Activated CD4-positive, alpha-beta T cell treated with anti-CD3 and anti-CD28 coated beads for 36 hours (primary cell): ENCODE data around the gene DMBT1. TPM values are rescaled to one million over a fixed set of nuclear protein-coding genes. Genes with fewer than 3 reads are reported as not detected.

Experiments used
- ATAC-seq: fragments of 200-7000 bp; cut with Tn5 transposase; one replicate; pipeline ENCODE4 v1.10.0; 2021; ENCODE audit warnings: mild to moderate bottlenecking, moderate library complexity
- CTCF ChIA-PET: fragments of 350-600 bp; sonication (Branson Sonifier 250); formaldehyde crosslinking; loops from one replicate; lab custom pipeline; 2021; ENCODE audit warnings: antibody characterized with exemption; lab: Charles Lee
- POLR2A ChIA-PET: fragments of 350-600 bp; sonication (Branson Sonifier 250); formaldehyde crosslinking; loops from one replicate; lab custom pipeline; 2021; ENCODE audit warnings: antibody characterized with exemption, inconsistent platforms; lab: Charles Lee
- DNase-seq: peaks from one replicate; pipeline ENCODE4 v3.0.0-alpha.2; 2020
- H3K27ac Mint-ChIP-seq: one replicate; pipeline ENCODE4 v1.8.0; 2021; ENCODE audit warnings: mixed read lengths
- H3K27me3 Mint-ChIP-seq: one replicate; pipeline ENCODE4 v1.8.0; 2021; ENCODE audit warnings: mixed read lengths
- H3K36me3 Mint-ChIP-seq: one replicate; pipeline ENCODE4 v1.8.0; 2021; ENCODE audit warnings: low read depth, mixed read lengths
- H3K4me1 Mint-ChIP-seq: one replicate; pipeline ENCODE4 v1.8.0; 2021; ENCODE audit warnings: mixed read lengths
- H3K4me3 Mint-ChIP-seq: one replicate; pipeline ENCODE4 v1.8.0; 2021; ENCODE audit warnings: mild to moderate bottlenecking, moderate library complexity, mixed read lengths
- H3K9me3 Mint-ChIP-seq: one replicate; pipeline ENCODE4 v1.8.0; 2021; ENCODE audit warnings: low read depth, mixed read lengths
- intact Hi-C, 2 experiments: fragments of 100-400 bp; cut with DNase I in 1 of 2; cut with micrococcal nuclease in 1 of 2; formaldehyde crosslinking; loops; one replicate each; pipeline versions ENCODE4 v1.14.2 to v1.15.1; 2022 to 2024; cut with DNase I, micrococcal nuclease
- total RNA-seq, 2 experiments: library from RNA; stranded (reverse); gene quantifications; one replicate each; pipeline ENCODE4 v1.2.3, GENCODE V29; 2021

Gene DMBT1
- total RNA-seq, 2 experiments from 2014 or later, result not detected

- intact Hi-C loops, result no loop called here
- POLR2A ChIA-PET, result no interaction called here
Measured at GRCh38 chr10:122549636-122550035, 10.9 kb upstream of the DMBT1 start.

GRCh38 chr10:122550427-122550826, 10.1 kb upstream of the DMBT1 start:
- H3K27ac Mint-ChIP-seq, result no peak overlapping the region
- no peaks in the 10 kb centered on the region for H3K9me3 Mint-ChIP-seq
- peaks cover 18% of the 10 kb centered on the region for H3K4me1 Mint-ChIP-seq
- ChIA-PET POLR2A (no interaction called here), CTCF (interaction anchor here (0.6 to 1.2 kb wide), 3 partner anchors 14 to 597 kb away, joined by 3 to 9 read pairs (median 4); no protein-coding TSS in a partner anchor)
- no peaks in the 10 kb centered on the region for H3K27me3 Mint-ChIP-seq
- ATAC-seq (no peak), DNase-seq (no peak)
- no peak overlapping the region for H3K4me3 Mint-ChIP-seq
- no peaks in the 10 kb centered on the region for H3K36me3 Mint-ChIP-seq
- intact Hi-C loops, result no loop called here

More at GRCh38 chr10:122549636-122550035, 10.9 kb upstream of the DMBT1 start:
- no peak overlapping the region for H3K27ac Mint-ChIP-seq
- H3K4me3 Mint-ChIP-seq, result no peak overlapping the region
- H3K36me3 Mint-ChIP-seq, result no peaks in the 10 kb centered on the region
- no peaks in the 10 kb centered on the region for H3K27me3 Mint-ChIP-seq
- no peaks in the 10 kb centered on the region for H3K9me3 Mint-ChIP-seq
- DNase-seq, result no peak
- no peak for ATAC-seq
- CTCF ChIA-PET, result interaction anchor here (1.4 kb wide), 1 partner anchor 115 kb away, joined by 3 read pairs; no protein-coding TSS in a partner anchor
- peaks cover 18% of the 10 kb centered on the region for H3K4me1 Mint-ChIP-seq

- peaks cover 18% of the 10 kb centered on the region for H3K4me1 Mint-ChIP-seq
- ChIA-PET POLR2A (no interaction called here), CTCF (interaction anchor here (1.0 to 1.2 kb wide), 2 partner anchors 14 to 208 kb away, joined by 4 to 9 read pairs; no protein-coding TSS in a partner anchor)
- no peak overlapping the region for H3K4me3 Mint-ChIP-seq
- no peaks in the 10 kb centered on the region for H3K27me3 Mint-ChIP-seq
- no peaks in the 10 kb centered on the region for H3K36me3 Mint-ChIP-seq
- no peak overlapping the region for H3K27ac Mint-ChIP-seq
- no peaks in the 10 kb centered on the region for H3K9me3 Mint-ChIP-seq
- intact Hi-C loops, result no loop called here
- peak; percentile 12 for ATAC-seq
- DNase-seq, result no peak
Measured at GRCh38 chr10:122550983-122551382, 9.6 kb upstream of the DMBT1 start.

- peak; percentile 95 for ATAC-seq
- no peak overlapping the region for H3K4me3 Mint-ChIP-seq
- DNase-seq, result peak; percentile 73
- no peaks in the 10 kb centered on the region for H3K9me3 Mint-ChIP-seq
- ChIA-PET CTCF (interaction anchor here (0.6 to 1.2 kb wide), 2 partner anchors 13 to 116 kb away, joined by 3 to 9 read pairs; no protein-coding TSS in a partner anchor), POLR2A (no interaction called here)
- H3K27me3 Mint-ChIP-seq, result no peaks in the 10 kb centered on the region
- peaks cover 18% of the 10 kb centered on the region for H3K4me1 Mint-ChIP-seq
- no peaks in the 10 kb centered on the region for H3K36me3 Mint-ChIP-seq
- intact Hi-C loops, result no loop called here
- no peak overlapping the region for H3K27ac Mint-ChIP-seq
Measured at GRCh38 chr10:122551450-122551849, 9.1 kb upstream of the DMBT1 start.

- ATAC-seq (no peak), DNase-seq (no peak)
- ChIA-PET POLR2A (no interaction called here), CTCF (no interaction called here)
- Mint-ChIP-seq H3K4me1 (peaks cover 19% of the 10 kb centered on the region), H3K9me3 (no peaks in the 10 kb centered on the region), H3K36me3 (no peaks in the 10 kb centered on the region), H3K27me3 (no peaks in the 10 kb centered on the region), H3K27ac (no peak overlapping the region), H3K4me3 (no peak overlapping the region)
- intact Hi-C loops, result no loop called here
Measured at GRCh38 chr10:122553341-122553740, 7.2 kb upstream of the DMBT1 start.

GRCh38 chr10:122554131-122555036, 6.2 kb upstream of the DMBT1 start:
- no peaks in the 10 kb centered on the region for H3K9me3 Mint-ChIP-seq
- ATAC-seq (no peak), DNase-seq (no peak)
- no peaks in the 10 kb centered on the region for H3K27me3 Mint-ChIP-seq
- H3K4me1 Mint-ChIP-seq, result peaks cover 30% of the 10 kb centered on the region
- H3K27ac Mint-ChIP-seq, result no peak overlapping the region
- ChIA-PET CTCF (interaction anchor here (2.9 kb wide), 1 partner anchor 11 kb away, joined by 11 read pairs; no protein-coding TSS in a partner anchor), POLR2A (no interaction called here)
- H3K4me3 Mint-ChIP-seq, result no peak overlapping the region
- no peaks in the 10 kb centered on the region for H3K36me3 Mint-ChIP-seq
- intact Hi-C loops, result no loop called here

GRCh38 chr10:122555442-122555841, 5.1 kb upstream of the DMBT1 start:
- no peaks in the 10 kb centered on the region for H3K36me3 Mint-ChIP-seq
- CTCF ChIA-PET, result interaction anchor here (2.9 kb wide), 1 partner anchor 10 kb away, joined by 11 read pairs; no protein-coding TSS in a partner anchor
- H3K27me3 Mint-ChIP-seq, result no peaks in the 10 kb centered on the region
- DNase-seq (no peak), ATAC-seq (no peak)
- H3K27ac Mint-ChIP-seq, result no peak overlapping the region
- no peaks in the 10 kb centered on the region for H3K9me3 Mint-ChIP-seq
- intact Hi-C loops, result no loop called here
- H3K4me3 Mint-ChIP-seq, result no peak overlapping the region
- H3K4me1 Mint-ChIP-seq, result peaks cover 35% of the 10 kb centered on the region
- POLR2A ChIA-PET, result no interaction called here

GRCh38 chr10:122557516-122557915, 3.0 kb upstream of the DMBT1 start:
- DNase-seq (no peak), ATAC-seq (no peak)
- POLR2A ChIA-PET, result interaction anchor here (0.6 kb wide), 1 partner anchor 9 kb away, joined by 6 read pairs; no protein-coding TSS in a partner anchor
- H3K36me3 Mint-ChIP-seq, result no peaks in the 10 kb centered on the region
- intact Hi-C loops, result no loop called here
- H3K4me3 Mint-ChIP-seq, result no peak overlapping the region
- H3K27me3 Mint-ChIP-seq, result no peaks in the 10 kb centered on the region
- no peaks in the 10 kb centered on the region for H3K9me3 Mint-ChIP-seq
- peaks cover 29% of the 10 kb centered on the region for H3K4me1 Mint-ChIP-seq
- H3K27ac Mint-ChIP-seq, result no peak overlapping the region
- CTCF ChIA-PET, result interaction anchor here (2.9 kb wide), 1 partner anchor 8 kb away, joined by 11 read pairs; no protein-coding TSS in a partner anchor

GRCh38 chr10:122558452-122558851, 2.1 kb upstream of the DMBT1 start:
- H3K4me3 Mint-ChIP-seq, result no peak overlapping the region
- intact Hi-C loops, result no loop called here
- no peak for DNase-seq
- H3K36me3 Mint-ChIP-seq, result no peaks in the 10 kb centered on the region
- H3K4me1 Mint-ChIP-seq, result peaks cover 29% of the 10 kb centered on the region
- no peak for ATAC-seq
- POLR2A ChIA-PET, result interaction anchor here (0.6 kb wide), 1 partner anchor 81 kb away, joined by 5 read pairs; no protein-coding TSS in a partner anchor
- H3K27me3 Mint-ChIP-seq, result no peaks in the 10 kb centered on the region
- CTCF ChIA-PET, result no interaction called here
- H3K9me3 Mint-ChIP-seq, result no peaks in the 10 kb centered on the region
- no peak overlapping the region for H3K27ac Mint-ChIP-seq

- no peaks in the 10 kb centered on the region for H3K9me3 Mint-ChIP-seq
- no peak overlapping the region for H3K4me3 Mint-ChIP-seq
- peaks cover 29% of the 10 kb centered on the region for H3K4me1 Mint-ChIP-seq
- ChIA-PET CTCF (no interaction called here), POLR2A (interaction anchor here (0.6 kb wide), 1 partner anchor 82 kb away, joined by 5 read pairs; no protein-coding TSS in a partner anchor)
- ATAC-seq (peak; percentile 44), DNase-seq (no peak)
- no peak overlapping the region for H3K27ac Mint-ChIP-seq
- intact Hi-C loops, result no loop called here
- H3K36me3 Mint-ChIP-seq, result no peaks in the 10 kb centered on the region
- H3K27me3 Mint-ChIP-seq, result peaks cover 3% of the 10 kb centered on the region
Measured at GRCh38 chr10:122559228-122559627, 1.3 kb upstream of the DMBT1 start.

GRCh38 chr10:122561212-122561611, 658 bp downstream of the DMBT1 start:
- H3K9me3 Mint-ChIP-seq, result no peaks in the 10 kb centered on the region
- ChIA-PET POLR2A (no interaction called here), CTCF (interaction anchor here (0.9 kb wide), 1 partner anchor 13 kb away, joined by 3 read pairs; no protein-coding TSS in a partner anchor)
- H3K4me3 Mint-ChIP-seq, result no peak overlapping the region
- intact Hi-C loops, result loop anchor here in 1 of 2 experiments (10.0 kb wide), 1 partner anchor 416 kb away; no protein-coding TSS in a partner anchor
- H3K36me3 Mint-ChIP-seq, result no peaks in the 10 kb centered on the region
- ATAC-seq (no peak), DNase-seq (no peak)
- peaks cover 6% of the 10 kb centered on the region for H3K27me3 Mint-ChIP-seq
- peaks cover 29% of the 10 kb centered on the region for H3K4me1 Mint-ChIP-seq
- H3K27ac Mint-ChIP-seq, result no peak overlapping the region
